Ishikawa (cell line): ENCODE results near the gene PEAK1.

ENCODE experiments used
- CEBPB ChIP-seq: IDR thresholded peaks from 2 replicates; pipeline ENCODE4 v1.6.1; 2012
- CREB1 ChIP-seq: IDR thresholded peaks from 2 replicates; pipeline ENCODE4 v1.6.1; 2012; ENCODE audit warnings: low read depth
- EP300 ChIP-seq: IDR thresholded peaks from 2 replicates; pipeline ENCODE4 v1.6.1; 2012; ENCODE audit warnings: borderline replicate concordance
- FOXM1 ChIP-seq: IDR thresholded peaks from 2 replicates; pipeline ENCODE4 v1.6.1; 2012; ENCODE audit warnings: low read depth, borderline replicate concordance
- NFIC ChIP-seq: IDR thresholded peaks from 2 replicates; pipeline ENCODE4 v1.6.1; 2012
- RAD21 ChIP-seq: IDR thresholded peaks from 2 replicates; pipeline ENCODE4 v1.6.1; 2012; ENCODE audit warnings: low read depth
- REST ChIP-seq: IDR thresholded peaks from 2 replicates; pipeline ENCODE4 v1.6.1; 2012; ENCODE audit warnings: low read depth, mild to moderate bottlenecking
- TAF1 ChIP-seq: IDR thresholded peaks from 2 replicates; pipeline ENCODE4 v1.6.1; 2012; ENCODE audit warnings: low read depth, mild to moderate bottlenecking
- TCF12 ChIP-seq: IDR thresholded peaks from 2 replicates; pipeline ENCODE4 v1.6.1; 2012; ENCODE audit warnings: low read depth
- TEAD4 ChIP-seq: IDR thresholded peaks from 2 replicates; pipeline ENCODE4 v1.6.1; 2012
- USF1 ChIP-seq: IDR thresholded peaks from 2 replicates; pipeline ENCODE4 v1.6.1; 2012
- YY1 ChIP-seq: IDR thresholded peaks from 2 replicates; pipeline ENCODE4 v1.6.1; 2012; ENCODE audit warnings: low read depth
- ZBTB7A ChIP-seq: IDR thresholded peaks from 2 replicates; pipeline ENCODE4 v1.6.1; 2012; ENCODE audit warnings: low read depth

GRCh38 chr15:77327844-77328529 is 91.9 kb downstream of the PEAK1 start:
- TF ChIP-seq YY1: no peak
- no peak for TF ChIP-seq FOXM1
- no peak for TF ChIP-seq EP300
- no peak for TF ChIP-seq RAD21
- TF ChIP-seq REST: no peak
- no peak for TF ChIP-seq CEBPB
- no peak for TF ChIP-seq CREB1
- no peak for TF ChIP-seq ZBTB7A
- no peak for TF ChIP-seq TCF12
- TF ChIP-seq USF1: no peak
- no peak for TF ChIP-seq NFIC
- TF ChIP-seq TEAD4: no peak
- TF ChIP-seq TAF1: no peak
